Hepatocyte (in vitro differentiated cells): ENCODE results near the gene GEMIN2.

ENCODE experiments used
- EZH2 ChIP-seq: fragments of 200-600 bp; sonication (generic); IDR thresholded peaks from 2 replicates; pipeline ENCODE4 v1.6.1; 2016; ENCODE audit warnings: antibody characterized with exemption, mild to moderate bottlenecking, borderline replicate concordance
- EZH2phosphoT487 ChIP-seq: fragments of 200-600 bp; sonication (generic); IDR thresholded peaks from one replicate; pipeline ENCODE4 v1.6.1; 2018; ENCODE audit warnings: antibody characterized with exemption, mild to moderate bottlenecking, low read depth, moderate library complexity; ENCODE audit not compliant: unreplicated experiment, severe bottlenecking
- TF ChIP-seq, protein P1 (sequence below): fragments of 200-600 bp; sonication (generic); IDR thresholded peaks from 2 replicates; pipeline ENCODE4 v1.5.1; 2016; ENCODE audit warnings: antibody characterized with exemption, mild to moderate bottlenecking; ENCODE audit not compliant: poor library complexity

- TF ChIP-seq, protein P1, sequence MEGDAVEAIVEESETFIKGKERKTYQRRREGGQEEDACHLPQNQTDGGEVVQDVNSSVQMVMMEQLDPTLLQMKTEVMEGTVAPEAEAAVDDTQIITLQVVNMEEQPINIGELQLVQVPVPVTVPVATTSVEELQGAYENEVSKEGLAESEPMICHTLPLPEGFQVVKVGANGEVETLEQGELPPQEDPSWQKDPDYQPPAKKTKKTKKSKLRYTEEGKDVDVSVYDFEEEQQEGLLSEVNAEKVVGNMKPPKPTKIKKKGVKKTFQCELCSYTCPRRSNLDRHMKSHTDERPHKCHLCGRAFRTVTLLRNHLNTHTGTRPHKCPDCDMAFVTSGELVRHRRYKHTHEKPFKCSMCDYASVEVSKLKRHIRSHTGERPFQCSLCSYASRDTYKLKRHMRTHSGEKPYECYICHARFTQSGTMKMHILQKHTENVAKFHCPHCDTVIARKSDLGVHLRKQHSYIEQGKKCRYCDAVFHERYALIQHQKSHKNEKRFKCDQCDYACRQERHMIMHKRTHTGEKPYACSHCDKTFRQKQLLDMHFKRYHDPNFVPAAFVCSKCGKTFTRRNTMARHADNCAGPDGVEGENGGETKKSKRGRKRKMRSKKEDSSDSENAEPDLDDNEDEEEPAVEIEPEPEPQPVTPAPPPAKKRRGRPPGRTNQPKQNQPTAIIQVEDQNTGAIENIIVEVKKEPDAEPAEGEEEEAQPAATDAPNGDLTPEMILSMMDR: no peak
- TF ChIP-seq EZH2 (no peak), EZH2phosphoT487 (no peak)
These were observed 59.1 kb downstream of the GEMIN2 start for GRCh38 chr14:39173198-39173597.
